ENCODE measurements around the gene INPP5J.

- TF ChIP-seq POLR2A (IDR thresholded peaks at IDR 0.05; ENCODE audit: low read length): no peak
- no peak for TF ChIP-seq GATA1 (IDR thresholded peaks at IDR 0.05; ENCODE audit: low read depth, low read length)
These were observed 3.5 kb downstream of the INPP5J start for GRCh38 chr22:31126128-31126868.

Data from erythroblast (primary cell).